HG03097 (cell line): ENCODE data around the gene TM9SF2.
A peak's percentile ranks its signal among the peaks of the same experiment; 100 is the strongest.

Experiments used
- ATAC-seq: cut with Tn5 transposase; IDR thresholded peaks from one replicate; pipeline ENCODE4 v1.9.1; 2021; ENCODE audit not compliant: unreplicated experiment, low FRiP score

Gene TM9SF2

DNA sequence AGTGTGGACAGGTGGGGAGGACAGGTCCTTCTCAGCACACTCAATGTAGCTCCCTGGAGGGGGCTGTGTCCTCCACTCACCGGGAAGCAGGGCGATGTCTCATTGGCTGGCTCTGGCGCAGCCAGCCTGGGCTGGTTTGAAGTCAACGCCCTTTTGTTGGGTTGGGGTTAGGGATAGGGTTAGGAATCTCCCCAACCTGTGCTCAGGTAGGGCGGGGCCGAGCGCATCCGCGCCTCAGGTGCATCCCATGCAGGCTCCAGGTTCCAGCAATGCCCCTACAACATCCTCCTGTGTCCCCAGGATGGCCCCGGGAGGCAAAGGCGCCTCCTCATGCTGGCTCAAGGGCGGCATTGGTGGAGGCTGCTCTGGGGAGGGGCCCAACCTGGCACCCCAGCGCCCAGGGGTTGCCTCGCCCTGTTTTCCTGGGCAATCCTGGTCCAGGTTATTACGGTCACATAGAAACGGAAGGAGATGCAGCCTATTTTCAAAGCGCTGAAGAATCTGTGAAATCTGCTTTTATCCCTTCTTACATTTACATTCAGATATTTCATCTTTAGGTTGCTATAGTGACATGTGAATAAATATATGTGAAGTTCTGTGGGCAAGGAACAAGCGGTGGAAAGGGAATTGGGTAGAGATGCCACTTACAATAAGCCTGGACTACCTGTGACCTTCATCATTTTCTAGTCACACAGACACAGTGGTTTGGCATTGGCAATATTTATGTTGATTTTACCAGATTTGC is 74.3 kb downstream of the TM9SF2 start:
- ATAC-seq = no peak

DNA sequence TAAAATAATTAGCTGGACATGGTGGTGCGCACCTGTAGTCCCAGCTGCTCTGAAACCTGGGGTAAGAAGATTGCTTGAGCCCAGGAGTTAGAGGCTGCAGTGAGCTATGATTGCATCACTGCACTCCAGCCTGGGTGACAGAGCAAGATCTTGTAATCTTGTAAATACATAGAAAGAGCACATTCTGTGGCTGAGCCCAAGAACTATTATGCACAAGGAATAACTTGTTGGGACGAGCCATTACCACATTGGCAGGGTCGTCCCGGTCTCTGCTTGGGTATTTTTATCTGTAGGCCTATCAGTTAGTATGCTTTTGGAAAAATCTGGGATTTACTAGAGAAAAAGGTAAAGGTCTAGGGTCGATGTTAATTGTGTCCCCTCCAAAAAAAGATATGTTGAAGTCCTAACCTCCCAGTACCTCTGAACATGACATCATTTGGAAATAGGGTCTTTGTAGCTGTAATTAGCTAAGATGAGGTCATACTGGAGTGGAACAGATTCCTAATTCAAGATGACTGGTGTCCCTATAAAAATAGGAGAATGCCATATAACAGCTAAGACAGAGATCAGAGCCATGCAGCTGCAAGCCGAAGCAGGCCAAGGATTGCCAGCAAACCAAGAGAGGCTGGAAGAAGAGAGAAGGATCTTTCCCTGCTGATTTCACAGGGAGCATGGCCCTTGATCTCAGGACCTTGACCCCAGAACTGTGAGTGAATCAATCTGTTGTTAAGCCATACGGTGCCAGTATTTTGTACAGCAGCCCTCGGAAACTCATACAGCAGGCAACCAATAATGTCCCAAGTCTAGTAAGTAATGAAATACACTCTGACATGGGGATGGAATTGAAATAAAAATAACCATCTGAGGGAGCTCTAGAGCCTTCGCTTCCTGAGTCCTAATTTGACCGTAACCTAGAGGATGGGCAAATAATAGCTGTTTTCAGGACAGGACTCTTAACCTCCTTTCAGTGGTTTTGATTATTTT is 77.0 kb downstream of the TM9SF2 start:
- ATAC-seq = no peak

- ATAC-seq = no peak
Measured at GRCh38 chr13:99580500-99581268, 79.4 kb downstream of the TM9SF2 start.

DNA sequence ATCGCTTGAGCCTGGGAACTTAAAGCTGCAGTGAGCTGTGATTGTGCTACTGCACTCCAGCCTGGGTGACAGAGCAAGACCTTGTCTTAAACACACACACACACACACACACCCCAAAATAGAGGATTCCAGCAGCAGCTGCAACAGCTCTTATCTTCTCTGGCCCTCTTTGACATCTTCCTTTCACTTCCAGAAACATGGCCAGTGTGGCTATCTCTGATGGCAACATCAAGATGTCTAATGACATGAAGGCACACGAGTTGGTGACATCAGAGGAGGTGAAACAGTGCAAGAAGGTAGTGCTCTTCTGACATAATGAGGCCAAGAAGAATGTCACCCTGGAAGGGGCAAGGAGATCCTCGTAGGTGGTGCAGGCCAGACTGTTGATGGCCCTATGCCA is 81.2 kb downstream of the TM9SF2 start:
- ATAC-seq = no peak

DNA sequence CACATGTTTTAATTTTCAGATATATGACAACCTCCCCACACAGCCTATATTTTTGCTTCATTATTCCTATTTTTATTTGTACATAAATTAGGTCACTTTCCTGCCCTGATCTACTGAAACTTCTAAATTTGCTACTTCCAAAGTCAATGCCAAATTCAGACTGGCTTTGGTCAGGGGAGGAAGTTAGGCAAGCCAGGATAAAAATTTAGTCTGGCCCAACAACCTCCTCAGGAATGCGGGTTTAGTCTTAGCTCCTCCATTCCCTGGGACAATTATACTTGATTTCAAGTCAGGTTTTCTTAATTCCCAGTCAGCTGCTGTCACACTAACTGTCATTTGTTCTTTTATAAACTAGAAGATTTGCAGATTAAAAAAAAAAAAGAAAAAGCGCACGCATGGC is 84.3 kb downstream of the TM9SF2 start:
- ATAC-seq = no peak

- no peak for ATAC-seq
Measured at GRCh38 chr13:99587021-99587420, 85.7 kb downstream of the TM9SF2 start.

GRCh38 chr13:99587893-99588606 is 86.8 kb downstream of the TM9SF2 start:
- no peak for ATAC-seq

DNA sequence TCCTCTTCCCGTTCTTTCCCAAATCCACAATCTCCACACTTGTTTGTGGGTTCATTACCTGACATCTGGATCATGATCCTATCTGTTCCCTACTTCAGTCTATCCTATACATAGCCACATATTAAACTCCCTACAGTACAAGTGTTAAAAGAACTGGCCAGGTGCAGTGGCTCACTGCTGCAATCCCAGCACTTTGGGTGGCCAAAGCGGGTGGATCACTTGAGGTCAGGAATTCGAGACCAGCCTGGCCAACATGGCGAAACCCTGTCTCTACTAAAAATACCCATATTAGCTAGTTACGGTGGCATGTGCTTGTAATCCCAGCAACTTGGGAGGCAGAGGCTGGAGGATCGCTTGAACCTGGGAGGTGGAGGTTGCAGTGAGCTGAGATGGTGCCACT is 88.3 kb downstream of the TM9SF2 start:
- ATAC-seq = no peak

DNA sequence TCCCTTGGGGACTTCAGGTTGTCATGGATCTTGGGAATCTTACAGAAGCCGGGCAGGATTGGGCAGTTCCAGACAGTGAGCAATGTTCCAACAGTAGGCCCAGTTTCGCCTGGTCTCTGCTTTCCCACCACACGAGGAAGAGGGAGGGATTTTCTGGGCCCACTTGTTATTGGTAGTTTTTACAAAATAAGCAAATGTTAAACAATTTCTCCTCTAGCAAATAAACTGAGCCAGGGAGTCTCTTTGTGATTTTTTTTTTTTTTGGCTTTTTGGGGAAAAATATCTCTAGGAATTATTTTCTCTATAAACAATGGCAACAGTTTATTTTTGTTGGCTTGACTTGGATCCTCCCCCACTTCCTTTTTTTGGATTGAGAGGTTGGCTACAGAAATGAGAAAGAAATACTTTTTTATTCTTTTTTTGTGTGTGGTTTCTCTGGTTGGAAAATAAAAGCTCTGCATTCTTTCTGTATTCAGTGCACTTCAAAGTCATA is 89.3 kb downstream of the TM9SF2 start:
- no peak for ATAC-seq

- no peak for ATAC-seq
Measured at GRCh38 chr13:99596180-99596579, 94.9 kb downstream of the TM9SF2 start.

- no peak for ATAC-seq
Measured at GRCh38 chr13:99600318-99600717, 99.0 kb downstream of the TM9SF2 start.

DNA sequence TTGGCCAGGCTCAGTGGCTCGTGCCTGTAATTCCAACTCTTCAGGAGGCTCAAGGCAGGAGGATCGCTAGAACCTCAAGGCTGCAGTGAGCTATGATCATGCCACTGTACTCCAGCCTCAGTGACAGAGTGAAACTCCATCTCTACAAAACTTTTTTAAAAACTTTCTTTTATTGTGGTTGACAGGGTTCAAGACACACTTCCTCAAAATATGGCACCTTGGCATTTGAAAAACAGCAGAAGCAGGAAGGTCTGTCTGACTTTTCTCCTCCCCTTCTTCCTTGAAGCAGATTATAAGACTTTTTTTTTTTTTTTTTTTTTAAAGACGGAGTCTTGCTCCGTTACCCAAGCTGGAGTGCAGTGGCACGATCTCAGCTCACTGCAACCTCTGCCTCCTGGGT is 100.3 kb downstream of the TM9SF2 start:
- no peak for ATAC-seq

DNA sequence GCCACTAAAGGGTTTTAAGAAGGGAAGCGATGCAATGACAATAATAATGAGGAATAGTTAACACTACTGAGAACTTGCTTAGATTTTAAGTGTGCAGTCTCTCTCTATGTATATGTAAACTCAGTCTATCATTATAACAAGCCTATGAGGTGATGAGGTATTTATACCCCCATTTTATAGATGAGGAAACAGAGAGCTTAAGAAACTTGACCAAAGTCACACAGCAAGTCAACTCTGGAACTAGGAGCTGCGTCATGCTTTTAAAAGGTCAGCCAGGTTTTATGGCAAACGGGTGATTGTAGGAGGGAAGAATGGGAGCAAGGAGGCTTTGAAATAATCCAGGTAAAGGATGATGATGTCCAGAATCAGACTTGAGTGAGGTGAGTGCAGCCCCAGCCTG is 103.4 kb downstream of the TM9SF2 start:
- no peak for ATAC-seq

GRCh38 chr13:99605420-99606323 is 104.4 kb downstream of the TM9SF2 start:
- peak; percentile 59 for ATAC-seq

GRCh38 chr13:99606324-99607066 is 105.2 kb downstream of the TM9SF2 start, which contains the start of gene CLYBL:
Gene CLYBL, plus strand, starts transcription at chr13:99606690.
- ATAC-seq = peak; percentile 71

GRCh38 chr13:99608345-99608744 is 107.1 kb downstream of the TM9SF2 start:
- ATAC-seq = no peak

DNA sequence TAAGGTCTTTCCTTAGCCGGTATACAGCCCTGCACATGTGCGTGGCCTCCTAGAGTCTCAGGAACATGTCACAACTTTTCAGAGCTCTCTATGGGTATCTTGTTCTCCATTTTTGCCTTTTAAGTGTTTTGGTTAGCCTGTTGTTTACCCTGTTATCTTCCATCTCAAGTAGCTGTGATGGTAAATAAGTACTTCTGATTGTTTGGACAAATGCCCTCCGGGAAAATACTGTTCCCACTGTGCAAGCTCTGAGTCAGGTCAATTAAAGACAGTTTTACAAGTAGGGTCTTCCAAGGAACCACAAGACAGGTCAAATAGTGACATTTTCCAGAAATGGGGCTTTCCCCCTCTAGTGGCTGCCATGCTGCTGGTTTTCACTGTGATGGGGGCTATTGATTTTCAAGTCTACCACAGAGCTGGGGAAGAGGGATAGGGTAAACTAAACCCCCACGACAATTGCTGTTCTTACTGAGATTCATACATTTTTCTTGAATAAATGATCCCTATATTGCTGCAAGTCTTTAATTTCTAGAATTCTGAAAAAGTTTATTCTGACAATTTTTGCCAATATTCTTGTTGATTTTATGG is 109.5 kb downstream of the TM9SF2 start:
- ATAC-seq = no peak
